Effector CD4-positive, alpha-beta T cell (primary cell): ENCODE measurements around the gene MARCHF9.

ENCODE experiments used
- DNase-seq: peaks from one replicate; pipeline ENCODE4 v3.0.0-alpha.2; 2020

MARCHF9 gene

GRCh38 chr12:57803319-57803893, 48.5 kb downstream of the MARCHF9 start:
- DNase-seq, result no peak

- no peak for DNase-seq
Measured at GRCh38 chr12:57806677-57807076, 51.8 kb downstream of the MARCHF9 start.

- no peak for DNase-seq
Measured at GRCh38 chr12:57807285-57807684, 52.4 kb downstream of the MARCHF9 start.

GRCh38 chr12:57808351-57808750, 53.4 kb downstream of the MARCHF9 start:
- no peak for DNase-seq

GRCh38 chr12:57809425-57809824, 54.5 kb downstream of the MARCHF9 start:
- no peak for DNase-seq
